ENCODE results near the gene MAPRE3.
"Not testable (repeated sequence)": the region's sequence is repeated elsewhere in the genome, so short reads cannot be mapped to it uniquely, and the experiment has no call there.

MAPRE3 gene

GRCh38 chr2:27074738-27075565, 104.5 kb downstream of the MAPRE3 start:
- TF ChIP-seq CTCF (IDR thresholded peaks at IDR 0.05; ENCODE audit: control insufficient read depth, insufficient read depth, low read depth, low read length, missing control alignments), result no peak
- no peak for DNase-seq (ENCODE audit: low read depth)
- H3K4me3 ChIP-seq (ENCODE audit: control insufficient read depth, low read depth, low read length), result no peak overlapping the region

- DNase-seq (ENCODE audit: low read depth); H3K4me3 ChIP-seq (ENCODE audit: control insufficient read depth, low read depth, low read length): not testable (repeated sequence)
These were observed 105.1 kb downstream of the MAPRE3 start for GRCh38 chr2:27075566-27075871.

GRCh38 chr2:27076323-27076722, 105.9 kb downstream of the MAPRE3 start:
- H3K4me3 ChIP-seq (ENCODE audit: control insufficient read depth, low read depth, low read length), result no peak overlapping the region
- no peak for TF ChIP-seq CTCF (IDR thresholded peaks at IDR 0.05; ENCODE audit: control insufficient read depth, insufficient read depth, low read depth, low read length, missing control alignments)
- no peak for DNase-seq (ENCODE audit: low read depth)
